PFSK-1 (cell line): ENCODE measurements around the gene INPP4A.

Experiments used
- POLR2AphosphoS5 ChIP-seq: IDR thresholded peaks from 2 replicates; pipeline ENCODE4 v1.6.1; 2012; ENCODE audit warnings: low read depth, mild to moderate bottlenecking, control low read depth, low read length, moderate library complexity
- TAF1 ChIP-seq: IDR thresholded peaks from 2 replicates; pipeline ENCODE4 v1.6.1; 2012; ENCODE audit warnings: low read length, control low read depth, borderline replicate concordance; ENCODE audit not compliant: insufficient read depth

GRCh38 chr2:98463081-98463481 lies 18.4 kb downstream of the INPP4A start:
- TF ChIP-seq POLR2AphosphoS5 (no peak), TAF1 (no peak)
